Measurements from ENCODE around the gene BRWD1.

BRWD1 gene

DNA sequence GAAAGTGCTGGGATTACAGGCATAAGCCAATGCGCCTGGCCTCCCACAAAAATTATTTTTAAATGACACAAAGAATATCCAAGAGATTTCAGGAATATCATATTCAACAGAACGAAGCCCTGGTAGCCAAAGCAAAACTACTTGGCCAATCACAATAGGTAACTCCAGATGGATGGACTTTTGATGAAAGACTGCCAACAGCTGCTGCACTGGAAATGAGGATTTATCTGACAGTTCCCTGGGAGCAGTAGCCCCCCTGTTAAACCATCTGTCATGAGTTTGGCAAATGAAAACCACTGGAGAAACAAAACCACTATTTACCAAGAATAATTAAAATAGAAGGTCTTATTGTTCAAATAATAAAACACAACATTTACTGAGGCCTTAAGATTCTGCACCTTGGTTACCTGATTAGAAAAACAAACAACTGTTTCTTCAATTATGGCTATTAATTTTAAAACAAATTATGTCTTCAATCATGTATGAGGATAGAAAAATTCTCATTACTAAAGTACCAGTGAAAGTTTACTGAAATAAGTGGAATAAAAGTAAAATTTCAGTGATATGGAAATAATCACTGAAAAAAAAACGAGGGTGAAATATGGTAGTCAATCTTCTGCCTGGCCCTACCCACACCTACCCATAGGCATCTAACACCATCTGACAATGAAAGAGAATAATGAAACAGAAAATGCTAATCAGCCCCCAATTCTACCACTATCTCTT lies 95.9 kb downstream of the BRWD1 start:
- TF ChIP-seq, protein P1, sequence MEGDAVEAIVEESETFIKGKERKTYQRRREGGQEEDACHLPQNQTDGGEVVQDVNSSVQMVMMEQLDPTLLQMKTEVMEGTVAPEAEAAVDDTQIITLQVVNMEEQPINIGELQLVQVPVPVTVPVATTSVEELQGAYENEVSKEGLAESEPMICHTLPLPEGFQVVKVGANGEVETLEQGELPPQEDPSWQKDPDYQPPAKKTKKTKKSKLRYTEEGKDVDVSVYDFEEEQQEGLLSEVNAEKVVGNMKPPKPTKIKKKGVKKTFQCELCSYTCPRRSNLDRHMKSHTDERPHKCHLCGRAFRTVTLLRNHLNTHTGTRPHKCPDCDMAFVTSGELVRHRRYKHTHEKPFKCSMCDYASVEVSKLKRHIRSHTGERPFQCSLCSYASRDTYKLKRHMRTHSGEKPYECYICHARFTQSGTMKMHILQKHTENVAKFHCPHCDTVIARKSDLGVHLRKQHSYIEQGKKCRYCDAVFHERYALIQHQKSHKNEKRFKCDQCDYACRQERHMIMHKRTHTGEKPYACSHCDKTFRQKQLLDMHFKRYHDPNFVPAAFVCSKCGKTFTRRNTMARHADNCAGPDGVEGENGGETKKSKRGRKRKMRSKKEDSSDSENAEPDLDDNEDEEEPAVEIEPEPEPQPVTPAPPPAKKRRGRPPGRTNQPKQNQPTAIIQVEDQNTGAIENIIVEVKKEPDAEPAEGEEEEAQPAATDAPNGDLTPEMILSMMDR (IDR thresholded peaks at IDR 0.05; ENCODE audit: extremely low read depth, missing control alignments), result no peak
- DNase-seq (ENCODE audit: low spot score), result no peak

DNA sequence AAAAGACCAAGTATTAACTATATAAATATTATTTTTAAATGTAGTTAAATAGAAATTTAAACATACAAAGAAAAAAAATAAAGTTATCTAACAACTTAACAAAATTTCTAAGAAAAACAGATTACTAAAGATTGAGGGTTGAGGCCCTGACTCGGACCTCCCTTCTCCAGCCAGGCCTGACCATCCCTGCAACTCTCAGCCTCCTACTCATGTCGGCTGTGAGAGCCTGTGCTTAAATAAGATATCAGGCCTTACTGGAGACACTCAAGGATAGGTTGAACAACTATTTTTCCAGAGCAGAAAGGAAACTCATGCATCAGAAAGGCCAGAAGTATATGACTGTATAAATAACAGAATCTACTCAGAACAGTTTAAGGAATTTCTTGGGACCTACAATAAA lies 97.1 kb downstream of the BRWD1 start:
- no peak for DNase-seq (ENCODE audit: low spot score)
- TF ChIP-seq, protein P1 (IDR thresholded peaks at IDR 0.05; ENCODE audit: extremely low read depth, missing control alignments), result no peak

DNA sequence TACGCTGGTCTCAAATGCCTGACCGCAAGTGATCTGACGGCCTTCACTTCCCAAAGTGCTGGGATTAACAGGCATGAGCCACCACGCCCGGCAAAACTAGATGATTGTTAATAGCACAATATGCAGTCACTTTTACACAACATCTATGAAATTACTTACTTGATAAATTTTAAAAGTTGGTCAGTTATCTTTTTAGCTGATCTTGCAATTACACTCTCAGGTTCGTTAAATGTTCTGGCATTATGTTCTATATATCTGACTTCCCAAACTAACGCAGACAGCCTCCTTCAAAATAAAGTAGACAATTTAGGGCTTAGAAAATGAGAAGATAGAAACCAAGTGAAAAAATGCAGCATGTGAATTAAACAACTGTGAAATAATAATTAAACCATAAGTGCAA lies 98.4 kb downstream of the BRWD1 start:
- TF ChIP-seq, protein P1 (IDR thresholded peaks at IDR 0.05; ENCODE audit: extremely low read depth, missing control alignments), result no peak
- no peak for DNase-seq (ENCODE audit: low spot score)

DNA sequence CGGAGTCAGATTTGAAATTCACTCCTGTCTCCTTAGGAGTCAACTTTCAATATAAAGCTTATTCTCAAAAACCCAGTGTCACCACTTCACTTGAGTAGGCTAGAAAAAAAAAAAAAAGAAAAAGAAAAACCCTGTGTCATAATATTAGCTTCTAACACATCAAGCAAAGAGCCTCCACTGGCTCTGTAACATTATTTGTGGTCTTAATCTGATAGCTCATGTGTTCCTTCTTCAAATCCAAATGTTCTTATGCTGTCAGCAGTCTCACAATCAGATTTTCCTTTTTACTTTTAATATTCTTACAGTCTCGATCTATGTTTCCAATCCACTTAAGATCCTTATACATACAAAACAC lies 104.1 kb downstream of the BRWD1 start:
- TF ChIP-seq, protein P1 (IDR thresholded peaks at IDR 0.05; ENCODE audit: extremely low read depth, missing control alignments), result no peak
- DNase-seq (ENCODE audit: low spot score), result no peak

DNA sequence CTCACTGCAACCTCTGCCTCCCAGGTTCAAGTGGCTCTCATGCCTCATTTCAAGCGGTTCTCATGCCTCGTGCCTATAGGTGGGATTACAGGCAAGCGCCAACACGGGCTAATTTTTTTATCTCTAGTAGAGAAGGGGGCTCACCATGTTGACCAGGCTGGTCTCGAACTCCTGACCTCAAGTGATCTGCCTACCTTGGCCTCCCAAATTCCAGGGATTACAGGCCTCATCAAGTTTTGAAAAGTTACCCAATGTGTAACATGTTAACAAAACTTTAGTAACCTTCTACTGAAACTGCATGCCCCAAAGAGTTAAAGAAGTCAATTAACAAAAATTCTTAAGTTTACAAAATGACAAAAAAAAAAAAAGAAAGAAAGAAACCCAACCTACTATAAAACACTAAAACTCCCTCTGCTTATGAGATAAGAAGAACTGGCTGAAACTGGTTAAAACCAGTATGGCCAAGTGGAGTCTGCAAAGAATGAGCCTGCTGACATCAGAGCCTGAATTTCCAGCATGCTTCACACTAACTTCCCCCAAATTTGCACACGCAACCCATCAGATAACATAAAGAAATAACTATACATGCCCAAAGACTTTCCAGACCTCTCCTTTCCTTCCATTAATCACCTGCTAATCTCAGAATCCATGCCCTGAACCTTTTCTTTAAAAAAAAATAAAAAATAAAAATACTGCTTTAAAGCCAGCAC lies 104.7 kb downstream of the BRWD1 start:
- TF ChIP-seq, protein P1 (IDR thresholded peaks at IDR 0.05; ENCODE audit: extremely low read depth, missing control alignments), result no peak
- no peak for DNase-seq (ENCODE audit: low spot score)

DNA sequence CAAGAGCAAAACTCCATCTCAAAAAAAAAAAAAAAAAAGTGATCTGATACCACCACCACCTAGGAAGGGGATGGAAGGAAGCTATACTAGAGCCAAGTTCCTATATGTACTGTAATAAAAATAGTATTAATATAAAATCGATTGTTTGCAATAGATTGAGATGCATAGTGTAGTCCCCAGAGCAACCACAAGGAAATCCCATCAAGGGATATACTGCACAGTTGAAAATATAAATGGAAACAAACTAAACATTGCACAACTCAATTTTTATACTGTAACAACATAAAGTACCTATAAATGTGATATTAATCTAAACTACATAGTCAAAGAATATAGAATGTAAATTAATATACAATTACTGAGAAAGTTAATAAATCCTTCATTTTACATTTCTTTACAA lies 109.3 kb downstream of the BRWD1 start:
- no peak for DNase-seq (ENCODE audit: low spot score)
- TF ChIP-seq, protein P1 (IDR thresholded peaks at IDR 0.05; ENCODE audit: extremely low read depth, missing control alignments), result no peak

DNA sequence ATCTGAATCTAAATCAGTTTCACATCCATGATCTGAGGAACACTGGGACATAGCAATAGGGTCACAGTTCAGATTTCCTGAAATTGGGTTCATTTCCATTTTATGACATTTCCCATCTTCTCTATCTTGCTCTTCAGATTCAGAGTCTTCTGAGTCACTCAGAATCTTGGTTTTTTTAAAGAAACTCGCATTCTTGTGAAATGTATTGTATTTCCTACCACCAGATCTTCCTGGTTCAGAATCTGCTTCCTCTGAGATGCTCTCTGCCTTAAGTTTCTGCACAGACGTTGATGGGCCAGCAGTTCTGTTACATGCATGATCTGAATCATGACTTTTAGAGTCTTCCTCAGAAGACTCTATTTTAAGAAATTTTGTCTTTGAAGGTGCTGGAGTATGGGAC lies 114.6 kb downstream of the BRWD1 start:
- no peak for DNase-seq (ENCODE audit: low spot score)
- TF ChIP-seq, protein P1 (IDR thresholded peaks at IDR 0.05; ENCODE audit: extremely low read depth, missing control alignments), result no peak
